GM18907 (cell line): ENCODE measurements around the gene XPNPEP2.

Experiments used
- ATAC-seq: cut with Tn5 transposase; IDR thresholded peaks from one replicate; pipeline ENCODE4 v1.9.1; 2021; ENCODE audit warnings: mild to moderate bottlenecking, moderate library complexity; ENCODE audit not compliant: unreplicated experiment

Gene XPNPEP2

DNA sequence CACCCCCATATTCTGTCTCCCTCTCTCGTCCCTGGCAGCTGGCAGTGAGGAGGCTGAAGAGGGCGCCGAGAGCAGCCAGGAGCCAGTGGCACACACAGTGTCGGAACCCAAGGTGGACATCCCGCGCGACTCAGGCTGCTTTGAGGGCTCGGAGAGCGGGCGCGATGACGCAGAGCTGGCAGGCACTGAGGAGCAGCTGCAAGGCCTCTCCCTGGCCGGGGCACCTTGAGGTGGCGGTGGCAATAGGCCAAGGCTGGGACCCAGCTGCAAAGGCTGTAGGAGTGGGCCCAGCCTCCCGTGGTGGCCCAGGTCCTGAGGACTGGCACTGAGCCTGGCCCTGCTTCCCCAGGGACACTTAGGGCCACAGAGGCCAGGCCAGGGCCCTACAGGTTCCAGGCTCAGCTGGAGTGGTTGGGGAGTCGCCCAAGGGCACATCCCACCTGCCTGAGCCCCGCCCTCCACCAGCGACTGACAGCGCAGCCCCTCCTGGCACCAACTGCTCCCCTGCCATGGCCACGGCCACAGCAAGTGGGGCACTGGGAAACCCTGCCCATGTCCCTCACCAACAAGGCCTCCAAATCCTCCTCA, 54.9 kb downstream of the XPNPEP2 start:
- ATAC-seq: no peak

GRCh38 chrX:129795584-129795983, 56.8 kb downstream of the XPNPEP2 start:
- ATAC-seq: no peak

- no peak for ATAC-seq
These were observed 58.6 kb downstream of the XPNPEP2 start for GRCh38 chrX:129797251-129797906.

- ATAC-seq: no peak
These were observed 59.7 kb downstream of the XPNPEP2 start for GRCh38 chrX:129798456-129798855.

DNA sequence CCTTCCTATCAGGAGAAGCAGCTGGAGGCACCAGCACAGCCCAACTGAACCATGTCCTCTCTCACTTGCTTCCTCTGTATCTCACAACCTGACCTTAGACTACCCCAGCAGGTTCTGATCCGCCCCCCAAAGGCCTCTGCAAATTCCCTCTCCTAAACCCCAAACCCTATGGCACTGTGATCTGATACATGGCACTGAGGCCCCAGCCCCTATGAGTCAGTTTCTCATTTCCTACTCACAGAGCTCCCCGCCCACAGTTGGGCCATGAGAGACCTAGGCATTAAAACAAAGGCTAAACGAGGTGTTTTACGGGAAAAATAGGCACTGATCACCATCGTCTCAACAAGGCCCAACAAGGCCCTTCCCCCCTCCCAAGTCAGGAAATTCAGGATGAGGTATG, 60.1 kb downstream of the XPNPEP2 start:
- ATAC-seq: no peak

- ATAC-seq: no peak
These were observed 61.4 kb downstream of the XPNPEP2 start for GRCh38 chrX:129800186-129800585.

DNA sequence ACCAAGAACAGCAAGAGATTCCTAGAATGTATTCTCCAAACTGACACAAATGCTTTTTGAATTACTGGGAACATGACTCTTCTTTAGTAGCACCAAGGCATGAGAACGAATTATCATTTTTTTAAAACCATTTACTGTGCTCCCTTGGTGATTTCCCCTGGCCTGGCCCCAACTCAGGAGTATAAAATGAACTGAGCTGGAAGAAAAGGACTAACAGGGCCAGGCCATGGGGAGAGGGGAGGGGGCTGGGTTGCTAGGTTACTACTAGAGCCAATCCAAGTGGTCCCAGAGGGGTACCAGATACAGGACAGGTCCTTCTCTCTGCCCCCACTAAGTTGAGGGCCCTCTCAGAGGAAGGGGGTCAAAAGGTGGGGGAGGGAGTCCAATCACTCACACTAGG, 64.1 kb downstream of the XPNPEP2 start:
- ATAC-seq: no peak

DNA sequence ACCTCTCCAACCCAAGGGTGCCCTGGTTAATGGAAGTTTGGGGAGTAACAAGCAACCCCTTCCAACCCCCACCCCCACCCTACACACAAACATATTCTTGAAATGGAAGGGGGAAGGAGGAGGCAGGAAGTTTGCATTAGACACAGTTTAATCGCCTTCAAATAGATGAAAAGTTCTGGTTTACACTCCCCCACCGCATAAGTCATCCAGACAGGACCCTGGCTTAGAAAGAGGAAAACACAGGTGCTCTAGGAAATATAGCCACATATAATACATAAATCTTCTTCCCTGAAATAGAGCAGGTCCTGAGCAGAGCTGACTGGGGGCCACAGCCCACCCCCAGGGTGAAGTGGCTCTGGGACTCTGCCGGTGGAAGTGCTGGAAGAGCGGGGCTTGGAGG, 66.0 kb downstream of the XPNPEP2 start:
- no peak for ATAC-seq

DNA sequence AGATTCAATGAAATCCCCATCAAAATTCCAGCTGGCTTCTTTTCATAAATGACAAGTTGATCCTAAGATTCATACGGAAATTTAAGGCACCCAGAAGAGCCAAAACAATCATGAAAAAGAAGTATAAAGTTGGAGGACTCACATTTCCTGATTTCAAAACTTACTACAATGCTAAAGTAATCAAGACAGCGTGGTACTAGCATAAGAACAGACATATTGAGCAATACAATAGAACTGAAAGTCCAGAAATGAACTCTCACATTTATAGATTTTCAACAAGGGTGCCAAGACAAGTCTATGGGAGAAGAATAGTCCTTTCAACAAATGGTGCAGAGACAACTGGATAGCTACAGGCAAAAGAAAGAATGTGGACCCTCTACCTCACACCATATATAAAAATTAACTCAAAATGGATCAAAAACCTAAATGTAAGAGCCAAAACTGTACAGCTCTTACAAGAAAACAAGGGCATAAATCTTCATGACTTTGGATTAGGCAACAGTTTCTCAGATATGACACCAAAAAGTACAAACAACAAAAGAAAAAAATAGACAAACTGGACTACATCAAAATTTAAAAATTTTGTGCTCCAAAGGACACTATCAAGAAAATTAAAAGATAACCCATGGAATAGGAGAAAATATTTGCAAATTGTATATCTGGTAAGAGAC, 69.5 kb downstream of the XPNPEP2 start:
- ATAC-seq: no peak

DNA sequence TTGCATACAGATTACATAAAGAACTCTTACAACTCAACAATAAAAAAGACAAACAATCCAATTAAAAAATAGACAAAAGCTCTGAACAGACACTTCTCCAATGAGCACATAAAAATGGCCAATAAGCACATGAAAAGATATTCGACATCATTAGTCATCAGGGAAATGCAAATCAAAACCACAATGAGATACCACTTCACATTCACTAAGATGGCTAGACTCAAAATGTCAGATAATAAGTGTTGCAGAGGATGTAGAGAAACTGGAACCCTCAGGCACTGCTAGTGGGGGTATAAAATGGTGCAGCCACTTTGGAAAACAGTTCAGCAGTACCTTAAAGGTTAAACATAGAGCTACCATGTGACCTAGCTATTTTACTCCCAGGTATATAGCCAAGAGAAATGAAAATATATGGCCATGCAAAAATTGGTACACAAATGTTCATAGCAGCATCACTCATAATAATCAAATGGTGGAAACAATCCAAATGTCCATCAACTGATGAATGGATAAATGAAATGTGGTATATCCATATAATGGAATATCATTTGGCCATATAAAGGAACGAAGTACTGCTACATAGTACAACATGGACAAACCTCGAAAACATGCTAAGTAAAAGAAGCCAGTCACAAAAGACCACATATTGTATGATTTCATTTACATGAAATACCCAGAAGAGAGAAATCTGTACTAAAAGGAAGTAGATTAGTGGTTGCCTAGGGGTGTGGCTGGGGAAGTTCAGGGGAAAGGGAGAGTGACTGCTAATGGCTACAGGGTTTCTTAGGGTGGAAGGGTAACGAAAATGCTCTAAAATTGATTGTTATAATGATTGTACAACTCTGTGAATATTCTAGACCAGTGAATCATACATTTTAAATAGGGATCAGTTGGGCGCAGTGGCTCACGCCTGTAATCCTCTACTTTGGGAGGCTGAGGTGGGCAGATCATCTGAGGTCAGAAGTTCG, 70.3 kb downstream of the XPNPEP2 start:
- ATAC-seq: no peak

DNA sequence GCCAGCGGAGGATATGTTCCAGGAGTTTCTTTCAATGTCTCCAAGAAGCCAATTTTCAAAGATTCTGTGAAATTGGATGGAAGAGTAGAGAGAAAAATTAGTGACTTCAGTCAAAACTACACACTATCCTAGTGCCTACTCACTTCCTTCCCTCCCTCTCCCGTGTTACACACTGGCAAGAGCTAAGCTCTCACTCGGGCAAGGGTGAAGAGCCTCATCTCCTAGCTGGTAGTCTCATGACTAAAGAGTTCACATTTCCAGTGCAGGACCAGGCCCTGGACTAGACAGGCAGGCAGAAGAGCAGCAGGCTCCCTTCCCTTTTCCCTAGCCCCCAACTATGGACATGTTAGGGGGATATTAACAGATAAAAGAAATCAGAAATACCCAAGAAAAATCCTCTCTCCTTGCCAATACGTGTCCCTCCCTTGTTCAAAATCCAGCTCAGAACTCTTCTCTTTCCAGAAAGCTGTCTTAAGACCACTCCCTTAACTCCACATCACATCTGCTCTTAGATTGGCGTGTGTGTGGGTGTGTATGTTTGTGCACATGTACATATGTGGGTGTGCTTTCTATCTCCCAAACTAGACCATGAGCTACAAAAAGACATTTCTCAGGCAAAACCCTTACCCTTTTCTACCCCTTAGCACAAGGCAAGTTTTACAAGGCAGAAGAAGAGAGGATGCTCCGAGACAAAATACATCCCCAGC, 75.0 kb downstream of the XPNPEP2 start:
- ATAC-seq: no peak

DNA sequence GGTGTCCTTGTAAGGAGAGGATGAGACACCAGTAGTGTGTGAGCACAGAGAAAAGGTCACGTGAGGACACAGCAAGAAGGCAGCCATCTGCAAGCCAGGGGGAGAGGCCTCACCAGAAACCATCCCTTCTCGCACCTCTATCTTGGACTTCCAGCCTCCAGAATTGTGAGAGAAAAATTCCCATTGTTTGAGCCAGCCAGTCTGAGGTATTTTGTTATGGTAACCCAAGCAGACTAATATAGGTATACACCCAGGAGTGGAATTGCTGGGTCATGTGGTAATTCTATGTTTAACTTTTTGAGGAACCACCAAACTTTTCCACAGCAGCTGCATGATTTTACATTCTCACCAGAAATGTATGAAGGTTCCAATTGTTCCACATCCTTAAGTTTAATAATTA, 79.3 kb downstream of the XPNPEP2 start:
- ATAC-seq: no peak
